HL-60/S4 treated with retinoic acid at 250 ng/mL for 4 days and 3 days (cell line): ENCODE measurements around the gene CAMK1D.

Experiments
- in situ Hi-C: fragments of 300-500 bp; cut with MboI; formaldehyde crosslinking; loops from 2 replicates; pipeline ENCODE4 v1.7.0; 2022; ENCODE audit warnings: low sequenced_read_pairs

Gene CAMK1D

DNA sequence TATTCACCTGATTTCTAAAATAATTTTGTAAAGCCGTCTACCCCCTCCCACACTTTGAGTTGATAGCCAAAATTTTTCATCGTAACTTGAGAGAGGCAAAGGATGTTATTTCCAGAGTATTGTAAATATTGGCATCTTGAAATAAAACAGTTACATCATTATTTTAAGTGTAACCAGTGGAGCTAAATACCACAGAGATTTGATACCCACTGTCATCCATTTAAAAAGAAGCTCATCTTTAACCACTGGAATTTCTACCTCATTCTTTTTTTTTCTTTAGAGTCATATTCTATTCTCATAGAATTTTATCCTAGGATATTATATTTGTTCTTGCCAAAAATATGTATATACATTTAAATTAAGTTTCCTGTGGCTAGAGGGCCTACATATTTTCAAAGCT, 48.6 kb downstream of the CAMK1D start:
- in situ Hi-C loops = no loop called here

DNA sequence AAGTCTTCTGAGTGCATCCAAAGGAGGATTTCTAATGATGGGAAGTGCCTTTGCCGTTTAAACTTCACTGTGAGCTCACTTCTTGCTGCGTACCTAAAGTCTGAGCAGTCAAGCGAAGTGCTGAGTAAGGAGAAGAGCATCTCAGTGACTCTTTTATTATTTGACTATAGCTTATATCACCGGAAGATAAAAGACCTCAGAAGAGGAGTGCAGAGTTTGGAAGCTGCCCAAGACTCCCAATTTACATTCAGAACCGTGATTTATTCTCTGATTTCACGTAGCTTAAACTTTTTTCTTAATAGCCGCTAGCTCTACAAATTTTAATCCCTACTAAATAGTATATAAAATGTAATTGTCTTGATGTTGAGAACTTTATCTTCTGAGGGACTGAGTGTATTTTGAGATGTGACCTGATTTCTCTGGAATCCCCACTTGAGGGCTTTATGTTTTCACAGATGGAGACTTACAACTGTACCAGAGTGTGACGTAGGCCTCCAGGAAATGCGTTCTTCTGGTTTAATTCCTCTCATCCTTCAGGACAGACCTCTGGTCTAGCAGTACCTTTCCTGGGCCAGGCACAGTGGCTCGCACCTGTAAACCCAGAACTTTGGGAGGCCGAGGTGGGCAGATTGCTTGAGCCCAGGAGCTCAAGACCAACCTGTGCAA, 51.1 kb downstream of the CAMK1D start:
- in situ Hi-C loops = no loop called here

DNA sequence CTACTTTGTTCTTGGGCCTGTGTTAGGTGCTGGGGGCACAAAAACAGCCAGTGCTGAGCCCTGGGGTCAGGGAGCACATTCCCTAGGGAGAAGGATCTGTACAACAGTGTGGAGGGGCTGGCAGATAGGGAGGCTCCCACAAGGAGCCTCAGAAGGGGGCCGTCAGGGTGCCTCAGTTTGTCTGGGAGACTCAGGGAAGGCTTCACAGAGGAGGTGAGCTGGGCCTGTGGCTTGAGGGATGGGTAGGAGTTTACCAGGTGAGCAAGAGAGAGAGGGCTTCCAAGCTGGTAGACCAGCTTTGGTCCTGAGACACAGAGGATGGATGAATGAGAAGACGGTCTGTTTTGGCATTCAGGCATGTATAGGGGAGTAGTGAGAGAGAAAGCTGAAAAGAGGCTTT, 52.1 kb downstream of the CAMK1D start:
- in situ Hi-C loops = no loop called here

DNA sequence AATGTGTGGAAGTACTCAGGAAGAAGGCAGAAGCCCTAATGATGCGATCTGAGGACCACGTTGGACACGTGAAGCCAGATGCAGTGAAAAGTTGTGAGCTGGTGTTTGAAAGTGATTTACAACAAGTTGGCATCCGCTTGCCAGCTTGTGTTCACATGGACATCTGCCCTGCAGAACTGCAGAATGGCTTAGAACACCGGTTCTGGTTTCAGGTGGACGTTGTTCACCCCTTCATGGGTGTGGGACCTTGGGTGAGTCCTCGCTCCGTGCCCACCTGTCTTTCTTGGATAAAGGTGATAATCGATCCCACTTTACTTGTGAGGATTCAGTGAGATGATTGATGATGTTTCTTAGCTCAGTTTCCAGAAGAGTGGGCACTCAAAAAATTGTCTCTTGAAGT, 53.8 kb downstream of the CAMK1D start:
- in situ Hi-C loops = no loop called here

DNA sequence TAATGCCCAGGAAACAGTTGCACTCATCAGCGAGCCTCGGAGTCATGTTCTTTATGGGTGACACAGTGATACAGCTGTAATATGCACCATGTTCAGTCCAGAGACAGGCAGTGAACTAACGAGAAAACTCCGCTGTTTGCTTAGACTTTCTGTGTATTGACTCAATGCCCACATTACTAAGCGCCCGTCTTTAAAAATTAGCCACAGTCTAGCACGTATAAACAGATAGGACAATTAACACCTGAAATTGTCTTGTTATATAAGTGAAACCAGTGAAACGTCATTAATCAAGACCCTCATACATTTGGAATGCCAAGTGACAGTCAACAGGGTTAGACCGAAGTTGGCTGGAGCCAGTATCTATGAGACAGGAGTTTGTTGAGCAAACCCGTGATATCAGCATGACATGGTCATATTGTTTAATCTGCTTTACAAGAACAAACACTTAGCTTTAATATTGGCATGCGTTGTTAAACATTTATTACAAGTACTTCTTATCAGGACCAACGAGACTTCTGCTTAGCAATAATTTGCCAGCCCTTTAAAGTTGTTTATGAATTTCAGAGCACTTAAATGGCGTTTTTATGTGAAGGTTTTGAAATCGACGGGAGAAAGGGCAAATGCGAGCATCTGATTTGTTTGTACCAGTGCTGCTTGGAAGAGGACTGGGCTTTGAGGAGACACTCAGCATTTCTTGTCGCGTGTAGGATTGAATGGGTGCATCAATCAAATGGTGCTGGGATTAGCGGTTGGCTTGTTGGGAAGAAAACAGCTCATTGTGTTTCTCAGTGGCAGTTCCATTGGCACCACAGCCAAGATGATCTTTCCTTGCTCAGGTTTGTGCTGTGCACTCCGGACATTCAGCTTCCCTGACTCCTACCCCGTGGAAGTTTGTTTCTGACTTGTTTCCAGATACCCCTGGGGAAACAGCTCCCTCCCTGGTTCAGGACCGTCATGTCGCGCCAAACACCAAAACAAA, 56.3 kb downstream of the CAMK1D start:
- in situ Hi-C loops = no loop called here

DNA sequence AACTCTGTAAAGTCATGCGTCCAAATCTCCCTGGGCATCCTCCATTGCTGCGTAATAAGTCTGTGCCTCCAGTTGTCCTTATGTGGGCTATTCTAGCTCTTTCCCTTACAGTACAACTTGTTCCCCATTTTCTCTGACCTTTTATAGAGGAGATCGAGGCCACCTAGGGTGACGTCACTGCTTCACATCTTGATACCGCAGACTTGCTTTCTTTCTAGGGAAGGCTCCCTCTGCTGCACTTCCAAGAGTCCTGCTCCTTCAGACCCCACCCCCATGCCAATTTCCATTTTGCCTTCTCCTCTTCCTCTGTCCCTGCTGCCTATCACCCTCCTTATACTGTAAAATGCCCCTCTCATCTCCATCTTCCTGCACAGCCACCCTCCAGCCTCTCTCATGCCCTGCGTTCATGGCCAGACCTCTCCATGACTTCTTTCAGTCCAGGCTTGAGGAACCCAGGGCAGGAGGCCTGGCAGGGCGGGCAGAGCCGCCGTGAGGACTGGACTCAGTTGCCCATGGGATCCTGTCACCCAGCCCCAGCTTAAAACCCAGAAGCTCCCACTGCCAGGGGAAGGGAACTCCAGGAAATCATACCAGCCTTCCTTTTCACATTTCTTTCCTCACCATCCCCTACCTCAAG, 57.5 kb downstream of the CAMK1D start:
- in situ Hi-C loops = no loop called here

DNA sequence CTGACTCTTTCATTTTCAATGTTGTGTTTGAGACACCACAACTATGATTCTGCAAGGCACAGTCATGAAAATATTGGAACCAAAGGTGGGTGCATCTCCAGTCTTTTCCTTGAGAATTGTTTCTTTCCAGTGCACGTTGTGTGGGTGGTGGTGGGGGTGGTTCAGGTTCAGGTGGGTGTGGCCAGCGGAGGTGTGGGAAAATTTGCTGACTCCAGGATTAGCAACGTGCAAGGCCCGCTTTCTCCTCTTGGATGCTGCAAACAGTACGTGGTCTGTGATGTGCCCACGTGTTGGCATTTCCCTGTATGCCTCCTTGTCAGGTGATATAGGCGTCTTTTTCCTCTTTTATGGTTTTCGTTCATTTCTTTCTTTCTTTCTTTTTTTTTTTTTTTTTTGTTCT, 59.1 kb downstream of the CAMK1D start:
- in situ Hi-C loops = no loop called here

DNA sequence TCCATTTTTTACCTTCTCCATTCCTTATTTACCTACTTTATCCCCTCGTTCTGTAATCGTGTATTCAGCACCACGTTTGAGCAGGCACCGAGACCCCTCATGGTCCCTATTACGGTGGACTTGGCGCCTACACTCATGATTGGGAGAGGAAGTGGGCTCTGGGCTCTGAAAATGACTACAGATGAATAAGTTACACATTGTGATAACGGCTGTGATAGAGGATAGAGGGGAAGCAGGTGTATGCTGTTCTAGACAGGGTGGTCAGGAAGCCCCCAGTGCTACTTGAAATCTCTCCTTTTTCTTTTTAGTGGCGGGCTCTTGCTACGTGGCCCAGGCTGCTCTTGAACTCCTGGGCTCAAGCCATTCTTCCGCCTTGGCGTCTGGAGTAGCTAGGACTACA, 59.8 kb downstream of the CAMK1D start:
- in situ Hi-C loops = no loop called here

DNA sequence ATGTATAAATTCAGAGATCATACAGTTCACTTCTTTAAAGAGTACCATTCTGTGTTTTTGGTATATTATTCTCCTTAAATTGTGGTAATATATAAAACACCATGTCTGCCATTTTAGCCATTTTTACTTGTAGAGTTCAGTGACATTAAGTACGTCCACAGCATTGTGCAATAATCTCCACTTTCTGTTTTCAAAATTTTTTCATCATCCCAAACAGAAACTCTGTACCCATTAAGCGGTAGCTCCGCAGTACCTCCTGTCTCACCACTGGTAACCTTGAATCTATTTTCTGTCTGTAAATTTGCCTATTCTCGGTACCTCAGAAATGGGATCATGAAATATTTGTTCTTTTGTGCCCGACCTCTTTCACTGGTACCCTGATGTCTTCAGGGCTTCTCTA, 60.3 kb downstream of the CAMK1D start:
- in situ Hi-C loops = no loop called here

DNA sequence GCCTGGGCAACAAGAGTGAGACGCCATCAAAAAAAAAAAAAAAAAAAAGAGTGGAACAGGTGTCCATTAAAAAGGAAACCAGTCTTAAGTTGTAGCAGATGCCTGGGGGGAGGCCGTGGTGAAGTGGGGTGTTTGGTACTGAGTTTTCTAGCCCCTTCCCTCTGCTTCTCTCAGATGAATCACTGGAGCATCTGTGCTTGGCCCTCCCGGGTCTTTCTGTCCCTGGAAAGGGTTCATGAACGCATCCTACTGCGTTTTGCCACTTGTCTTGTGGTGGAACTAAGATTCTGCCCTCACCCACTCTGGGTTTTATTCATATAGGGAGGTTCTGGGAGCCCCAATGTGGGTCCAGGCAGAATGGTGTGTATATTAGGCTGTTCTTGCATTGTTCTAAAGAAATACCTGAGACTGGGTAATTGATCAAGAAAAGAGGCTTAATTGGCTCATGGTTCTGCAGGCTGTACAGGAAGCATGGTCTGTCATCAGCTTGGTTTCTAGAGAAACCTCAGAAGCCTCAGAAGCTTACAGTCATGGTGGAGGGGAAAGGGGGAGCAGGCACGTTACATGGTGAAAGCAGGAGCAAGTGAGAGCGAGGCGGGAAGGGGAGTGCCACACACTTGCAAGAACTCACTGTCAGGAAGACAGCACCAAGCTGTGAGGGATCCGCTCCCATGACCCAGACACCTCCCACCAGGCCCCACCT, 63.5 kb downstream of the CAMK1D start:
- in situ Hi-C loops = no loop called here

DNA sequence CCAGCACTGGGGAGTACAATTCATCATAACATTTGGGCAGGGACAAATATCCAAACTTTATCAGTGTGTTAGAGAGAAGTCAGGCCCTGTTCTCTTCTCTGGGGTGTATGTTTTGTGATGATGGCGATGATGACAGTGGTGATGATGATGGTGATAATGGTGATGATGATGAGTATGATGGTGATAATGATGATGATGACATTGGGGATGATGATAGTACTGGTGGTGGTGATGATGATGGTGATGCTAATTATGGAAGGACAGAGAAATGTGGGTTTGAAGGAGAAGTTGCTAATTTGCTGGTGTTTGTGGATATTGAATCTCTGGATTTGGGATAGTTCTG, 64.0 kb downstream of the CAMK1D start:
- in situ Hi-C loops = no loop called here

DNA sequence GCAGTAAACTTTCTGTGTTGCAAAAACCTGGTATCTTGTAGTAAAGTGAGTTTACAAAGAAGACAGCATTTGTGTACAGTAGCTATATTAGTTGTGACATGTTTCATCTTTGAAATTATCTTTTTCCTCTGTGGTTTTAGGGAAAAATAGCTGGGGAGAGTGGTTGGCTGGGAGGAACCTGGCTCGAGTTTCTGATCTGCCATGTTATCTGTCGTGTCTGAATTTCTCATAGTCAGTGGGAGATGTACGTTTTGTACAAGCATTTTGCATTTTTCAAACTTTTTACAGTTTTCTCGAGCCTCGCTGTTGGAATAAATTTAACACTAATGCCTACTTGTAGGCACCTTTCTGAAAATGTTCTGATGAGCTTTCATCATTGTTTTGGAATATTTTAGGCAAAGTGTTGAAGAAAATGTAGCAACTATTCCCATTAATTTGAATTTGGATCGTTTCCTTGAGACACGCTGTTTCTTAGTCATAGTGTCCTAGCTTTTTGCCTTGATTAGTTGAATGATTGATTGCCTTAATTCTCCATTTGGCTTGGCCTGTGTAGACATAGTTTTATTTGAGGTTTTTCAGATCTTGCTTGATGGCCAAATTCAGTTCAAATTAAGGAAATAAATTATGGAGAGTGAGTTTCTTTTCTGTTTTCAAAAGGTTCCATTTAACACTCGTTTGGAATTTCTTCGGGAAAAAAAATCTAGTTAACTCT, 65.1 kb downstream of the CAMK1D start:
- in situ Hi-C loops = no loop called here

DNA sequence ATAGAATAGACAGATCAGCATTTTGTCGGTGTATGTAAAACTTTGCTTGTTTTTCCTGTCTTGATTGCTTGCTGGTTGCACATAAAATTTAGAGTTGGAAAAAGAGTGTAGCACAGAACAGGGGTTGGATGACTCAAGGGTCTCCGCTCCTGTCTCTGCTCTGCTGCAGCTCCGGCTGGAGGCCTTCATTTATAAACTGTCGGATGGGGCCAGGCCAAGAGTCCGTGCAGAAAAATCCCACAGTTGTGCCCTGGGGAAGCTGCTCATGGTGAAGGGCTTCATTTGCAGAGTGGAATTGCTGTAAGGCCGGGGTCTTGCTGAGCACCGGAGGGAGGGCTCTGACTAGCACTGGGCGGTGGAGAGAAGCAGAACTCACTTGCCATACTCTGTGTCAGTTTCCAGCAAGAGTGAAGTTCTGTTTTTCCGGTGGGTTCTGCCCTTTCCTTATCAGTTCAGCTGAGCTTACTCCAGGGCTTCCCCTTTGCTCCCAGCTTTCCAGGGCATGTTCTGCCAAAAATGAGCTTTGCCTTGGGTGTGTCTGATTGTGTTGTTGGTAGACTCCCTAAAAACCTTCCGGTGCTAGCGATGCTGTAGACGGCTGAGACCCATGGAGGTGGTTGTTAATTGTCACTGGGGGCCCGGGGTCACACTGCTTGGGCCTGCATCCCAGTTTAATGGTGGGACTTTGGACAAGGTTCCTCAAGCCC, 67.2 kb downstream of the CAMK1D start:
- in situ Hi-C loops = no loop called here

DNA sequence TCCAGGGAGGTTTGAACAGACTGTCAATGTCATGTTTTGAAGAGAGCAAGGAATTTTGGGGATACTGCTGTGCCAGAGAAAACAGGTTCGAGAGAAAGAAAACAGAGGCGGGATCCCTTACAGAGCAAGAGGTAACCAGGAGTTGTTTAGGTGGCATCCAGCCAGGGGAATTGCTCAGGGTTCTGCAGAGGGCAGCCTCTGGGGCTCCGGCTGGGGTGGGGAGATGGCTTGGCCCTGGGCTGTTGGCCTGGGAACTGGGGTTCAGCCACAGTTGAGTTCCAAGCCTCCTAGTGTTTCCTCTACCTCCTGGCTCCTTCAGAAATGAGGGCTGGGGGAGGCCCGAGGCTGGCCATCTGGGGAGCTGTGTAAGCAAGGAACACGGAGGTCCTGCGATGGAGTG, 68.0 kb downstream of the CAMK1D start:
- in situ Hi-C loops = no loop called here

DNA sequence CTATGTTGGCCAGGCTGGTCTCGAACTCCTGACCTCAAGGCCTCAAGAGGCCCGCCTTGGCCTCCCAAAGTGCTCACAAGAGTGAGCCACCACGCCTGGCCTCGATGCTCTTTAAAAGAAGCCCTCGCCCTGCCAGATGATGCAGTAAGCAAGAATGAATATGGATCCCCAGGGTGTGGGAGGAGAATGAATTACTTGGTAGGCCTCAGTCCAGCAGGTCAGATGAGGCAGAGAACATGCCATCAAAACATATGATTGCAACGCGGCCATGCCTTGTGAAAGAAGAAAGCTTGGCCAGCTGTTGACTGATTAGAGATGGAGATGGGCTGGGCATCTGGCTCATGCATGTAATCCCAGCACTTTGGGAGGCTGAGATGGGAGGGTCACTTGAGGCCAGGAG, 68.7 kb downstream of the CAMK1D start:
- in situ Hi-C loops = no loop called here

DNA sequence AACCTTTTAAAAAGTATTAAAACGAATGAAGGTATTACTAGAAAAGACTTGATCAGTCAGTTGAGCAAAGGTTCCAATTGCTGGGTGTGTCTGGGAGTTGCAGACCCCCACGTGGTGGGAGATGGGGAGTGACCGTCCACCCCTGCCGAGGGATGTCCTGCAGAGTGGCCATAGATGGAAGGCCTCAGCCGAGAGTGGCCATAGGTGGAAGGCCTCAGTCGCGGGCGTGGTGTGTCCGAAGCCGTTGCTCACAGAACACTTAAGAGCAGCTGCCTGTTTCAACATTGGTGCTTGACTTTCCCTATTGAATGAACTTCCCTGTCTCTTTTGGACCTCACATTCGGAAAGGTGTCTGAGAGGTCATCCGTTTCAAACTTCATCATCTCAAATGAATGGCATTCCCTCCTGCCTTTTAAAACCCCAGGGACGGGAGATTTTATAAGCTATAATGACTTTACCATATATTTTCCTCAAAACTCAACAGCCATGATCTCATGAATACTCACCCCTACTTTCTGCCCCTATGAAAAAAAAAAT, 69.4 kb downstream of the CAMK1D start:
- in situ Hi-C loops = no loop called here

DNA sequence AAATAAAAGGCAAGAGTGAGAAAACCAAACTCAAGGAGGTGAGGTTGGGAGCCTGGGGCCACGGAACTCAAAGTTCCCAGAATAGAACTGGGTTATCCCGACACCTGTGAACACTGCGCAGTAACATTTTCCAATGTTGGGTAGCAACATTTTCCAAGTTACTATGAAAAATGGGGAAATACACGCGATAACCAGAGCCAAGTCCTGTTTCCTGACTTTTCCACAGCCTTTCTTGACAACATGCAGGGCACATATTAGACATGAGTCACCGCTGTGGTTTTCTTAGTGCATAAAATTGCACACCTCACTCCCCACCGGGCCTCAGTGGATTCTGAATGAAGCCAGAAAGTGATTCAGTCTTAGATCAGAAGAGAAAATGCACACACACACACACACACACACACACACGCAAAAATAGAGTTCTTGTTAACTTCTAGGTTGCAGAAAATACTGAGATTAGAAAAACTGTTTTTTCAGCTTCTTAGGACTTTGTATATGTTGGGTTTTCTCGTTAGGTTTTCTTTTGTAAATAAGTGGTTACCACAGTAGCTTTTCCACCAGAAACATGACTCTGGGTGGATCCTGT, 70.0 kb downstream of the CAMK1D start:
- in situ Hi-C loops = no loop called here

DNA sequence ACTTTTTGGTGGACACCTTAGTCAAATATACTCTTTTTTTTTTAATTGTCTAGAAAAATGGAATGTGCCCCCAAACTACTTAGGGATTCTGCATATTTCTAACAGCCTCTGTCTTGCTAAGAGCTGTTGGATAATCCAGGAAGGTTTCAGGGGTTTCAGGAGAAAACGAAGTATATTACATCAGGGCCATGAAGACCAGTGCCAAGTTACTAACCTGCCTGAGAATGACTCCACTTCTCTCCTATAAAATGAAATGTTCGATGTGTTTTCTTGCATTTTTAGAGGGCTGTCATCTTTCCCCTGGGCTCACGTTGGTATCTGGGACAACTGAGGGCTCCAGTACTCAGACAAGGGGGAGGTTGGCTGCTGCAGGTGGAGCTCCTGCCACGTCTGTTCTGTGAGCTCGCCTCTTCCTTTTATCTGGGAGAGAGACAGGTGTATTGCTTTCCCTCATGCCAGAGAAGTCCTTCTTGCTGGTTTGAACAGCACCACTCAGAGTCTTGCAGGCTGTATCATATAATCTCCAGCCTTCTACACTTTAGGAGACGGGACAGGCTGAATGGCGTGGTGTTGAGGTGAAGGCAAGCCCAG, 71.3 kb downstream of the CAMK1D start:
- in situ Hi-C loops = no loop called here

DNA sequence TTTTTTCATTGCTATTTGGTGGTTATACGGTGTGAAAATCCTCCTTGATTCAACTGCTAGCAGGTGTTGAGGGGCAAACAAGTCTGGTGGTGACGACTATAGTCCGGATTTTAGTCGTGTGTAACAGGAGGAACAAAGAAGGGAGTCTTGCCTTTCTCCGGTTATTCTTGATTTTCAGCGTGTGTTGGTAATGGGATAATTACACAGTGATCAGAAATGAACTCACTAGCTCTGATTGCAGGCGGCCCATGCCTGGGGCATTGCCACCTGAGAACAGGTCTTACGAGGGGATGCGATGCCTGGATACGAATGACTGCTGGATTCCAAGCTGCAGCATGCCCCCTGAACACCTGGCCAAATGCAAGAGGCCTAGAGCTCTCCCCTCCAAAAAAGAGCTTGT, 72.8 kb downstream of the CAMK1D start:
- in situ Hi-C loops = no loop called here
